GM18873 (cell line): ENCODE results near the gene RGPD8.
"Not testable (repeated sequence)": the region's sequence is repeated elsewhere in the genome, so short reads cannot be mapped to it uniquely, and the experiment has no call there.

Source experiments
- ATAC-seq: cut with Tn5 transposase; IDR thresholded peaks from one replicate; pipeline ENCODE4 v1.9.1; 2021; ENCODE audit warnings: mild to moderate bottlenecking, moderate library complexity, moderate number of reproducible peaks; ENCODE audit not compliant: unreplicated experiment, low FRiP score

The RGPD8 gene

GRCh38 chr2:112433480-112433879, at the start of gene RGPD8:
RGPD8 (minus strand) TSS chr2:112433645; CDS start chr2:112433453, 192 bp downstream.
- ATAC-seq, result peak; percentile 95

DNA sequence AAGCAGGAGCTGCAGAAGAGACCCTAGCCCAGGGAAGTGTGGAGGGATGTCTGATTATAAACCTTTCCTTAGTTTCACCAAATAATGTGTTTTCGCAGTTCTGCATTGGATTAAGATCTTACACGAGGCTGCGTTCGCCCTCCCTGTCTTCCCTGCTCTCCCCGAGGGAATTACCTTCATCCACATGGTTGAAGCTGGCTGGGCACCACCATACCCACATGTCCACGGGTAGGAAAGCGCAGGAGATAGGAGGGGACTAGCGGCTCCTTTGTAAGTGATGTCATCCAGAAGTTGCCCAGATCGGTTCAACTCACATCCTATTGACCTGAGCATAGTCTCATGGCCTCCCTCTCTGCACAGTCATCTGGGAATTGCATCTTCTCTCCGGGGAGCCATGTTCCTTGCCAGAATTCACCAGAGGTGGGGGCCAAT, 49.6 kb upstream of the RGPD8 start:
- no peak for ATAC-seq

GRCh38 chr2:112482309-112483041, 49.0 kb upstream of the RGPD8 start:
- ATAC-seq, result peak; percentile 27

DNA sequence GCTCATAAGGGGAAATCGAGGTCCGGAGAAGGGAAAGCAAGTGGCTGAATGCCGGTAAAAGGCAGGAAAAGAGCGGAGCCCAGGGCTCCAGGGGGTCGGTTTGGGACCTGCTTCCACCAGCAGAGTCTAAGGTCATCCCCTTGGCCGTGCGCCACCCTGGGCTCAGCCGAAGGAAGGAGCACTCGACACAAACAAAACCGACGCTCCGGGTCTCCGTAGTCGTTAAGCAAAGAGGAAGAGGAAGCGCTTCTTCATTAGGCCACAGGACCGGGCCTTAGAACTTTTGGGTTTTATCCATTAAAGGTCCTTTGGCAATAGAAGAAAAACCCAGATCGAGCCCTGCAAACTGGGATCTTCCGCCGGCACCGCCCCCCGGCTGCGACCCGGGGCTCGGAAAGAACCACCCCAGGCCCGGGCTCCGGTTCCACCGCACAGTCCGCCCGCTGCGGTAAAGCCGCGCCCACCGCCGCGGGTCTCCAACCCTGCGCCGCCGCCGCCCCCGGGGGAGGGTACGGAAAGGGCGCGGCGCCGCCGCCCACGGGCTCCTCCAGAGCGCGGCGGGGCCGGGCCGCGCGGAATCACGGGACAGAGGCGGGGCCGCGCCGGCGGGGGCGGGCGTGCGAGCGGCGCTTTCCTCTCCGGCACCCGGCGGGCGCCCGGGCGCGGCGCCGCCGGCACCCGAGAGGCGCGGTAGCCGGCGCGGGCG, 48.2 kb upstream of the RGPD8 start, which contains the start of gene TTL:
TTL (plus strand) TSS at position 629 of the 706 bp plus-strand sequence. CDS start 189 bp downstream, outside the sequence.
- ATAC-seq, result peak; percentile 38

DNA sequence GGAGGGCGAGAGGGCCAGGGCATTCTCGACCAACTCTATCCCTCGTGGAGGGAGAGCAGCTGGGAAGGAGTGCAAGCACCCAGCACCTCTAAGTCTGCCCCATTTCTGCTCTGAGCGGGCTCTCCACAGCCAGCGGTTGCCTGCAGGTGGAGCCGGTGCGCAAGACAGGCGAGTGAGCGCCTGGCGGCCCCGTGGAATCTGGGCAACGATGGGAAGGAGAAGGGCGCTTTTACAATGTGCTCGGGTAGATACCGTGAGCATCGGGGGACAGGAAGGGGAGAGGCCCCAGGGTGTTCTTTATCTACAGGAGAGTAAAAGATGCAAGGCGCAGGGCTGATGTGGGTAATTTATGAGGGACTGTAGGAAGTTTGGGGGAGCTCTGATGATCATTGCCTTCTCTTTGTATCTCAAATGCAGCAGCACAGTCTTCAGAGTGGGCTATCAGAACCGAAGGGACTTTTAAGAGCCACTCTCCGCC, 47.6 kb upstream of the RGPD8 start:
- peak; percentile 53 for ATAC-seq

- no peak for ATAC-seq
Measured at GRCh38 chr2:112480530-112481049, 47.1 kb upstream of the RGPD8 start.

DNA sequence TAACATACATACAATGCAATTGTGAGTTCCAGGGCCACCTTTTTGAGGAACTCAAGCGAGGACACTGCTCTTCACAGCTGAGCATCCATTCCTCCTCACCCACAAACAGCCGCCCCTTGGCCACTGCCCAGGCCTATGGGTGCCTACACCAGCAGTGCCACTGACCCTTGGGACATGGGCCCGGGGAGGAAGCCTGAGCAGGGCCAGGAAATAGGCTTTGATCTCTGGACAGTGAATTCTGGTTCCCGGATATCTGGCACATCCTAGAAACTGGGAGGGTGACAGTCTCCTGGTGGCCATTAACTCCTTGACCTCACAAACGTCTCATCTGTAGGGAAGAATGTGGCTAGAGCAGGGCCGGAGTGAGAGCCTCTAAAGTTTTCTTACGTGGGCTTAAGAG, 43.0 kb upstream of the RGPD8 start:
- no peak for ATAC-seq

DNA sequence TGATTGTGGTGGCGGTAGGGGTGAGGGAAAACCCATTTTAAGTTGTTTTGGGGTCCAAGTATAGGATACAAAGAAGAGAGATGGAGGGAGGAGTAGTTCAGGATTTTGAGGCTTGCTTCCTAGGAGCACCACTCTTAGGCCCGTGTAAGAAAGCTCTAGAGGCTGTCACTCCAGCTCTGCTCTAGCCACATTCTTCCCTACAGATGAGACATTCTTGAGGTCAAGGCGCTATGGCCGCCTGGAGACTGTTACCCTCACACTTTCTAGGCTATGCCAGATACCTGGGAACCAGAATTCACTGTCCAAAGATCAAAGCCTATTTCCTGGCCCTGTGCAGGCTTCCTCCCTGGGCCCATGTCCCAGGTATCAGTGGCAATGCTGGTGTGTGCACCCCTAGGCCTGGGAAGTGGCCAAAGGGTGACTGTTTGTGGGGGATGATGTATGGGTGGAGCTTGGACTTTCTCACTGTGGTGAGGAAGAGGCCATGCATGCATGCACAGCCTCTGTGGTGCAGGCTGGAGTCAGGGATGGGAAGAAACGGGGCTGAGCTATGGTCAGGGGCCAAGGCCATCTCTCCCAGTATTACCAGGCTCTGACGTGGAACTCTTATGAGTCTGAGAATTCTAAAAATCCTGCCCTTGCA, 41.5 kb upstream of the RGPD8 start:
- ATAC-seq, result no peak

DNA sequence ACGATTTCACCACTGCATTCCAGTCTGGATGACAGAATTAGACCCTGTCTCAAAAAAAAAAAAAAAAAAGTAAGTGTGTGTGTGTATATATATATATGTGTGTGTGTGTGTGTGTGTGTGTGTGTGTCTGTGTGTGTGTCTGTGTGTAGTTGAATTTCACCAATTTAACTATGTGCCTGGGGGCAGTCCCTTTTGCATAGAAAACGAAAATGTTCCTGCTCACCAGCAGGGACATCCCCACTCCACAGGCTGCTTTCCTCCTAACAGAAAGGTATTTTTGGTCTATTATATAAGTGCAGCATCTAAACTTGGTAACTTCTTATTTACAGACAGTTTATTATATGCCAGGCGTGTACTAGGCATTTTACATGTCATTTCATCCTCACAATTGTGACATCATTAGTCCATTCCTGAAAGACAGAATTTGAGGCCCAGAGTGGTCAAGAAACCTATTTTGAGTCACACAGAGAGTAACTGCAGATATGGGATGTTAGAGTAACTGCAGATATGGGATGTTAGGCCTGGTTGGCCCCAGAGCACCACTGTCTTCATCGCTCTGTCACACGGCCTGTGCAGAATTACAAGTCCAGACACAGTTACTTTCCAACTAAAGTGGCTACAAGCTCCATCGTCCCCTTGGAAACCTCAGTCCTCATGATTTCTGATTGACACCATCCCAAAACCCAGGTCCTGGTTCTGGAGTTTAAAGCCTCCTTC, 39.3 kb upstream of the RGPD8 start:
- no peak for ATAC-seq

GRCh38 chr2:112465382-112465781, 31.9 kb upstream of the RGPD8 start:
- no peak for ATAC-seq

- no peak for ATAC-seq
Measured at GRCh38 chr2:112463256-112463655, 29.8 kb upstream of the RGPD8 start.

GRCh38 chr2:112462178-112462577, 28.7 kb upstream of the RGPD8 start:
- ATAC-seq, result no peak

GRCh38 chr2:112459372-112459771, 25.9 kb upstream of the RGPD8 start:
- ATAC-seq, result no peak

DNA sequence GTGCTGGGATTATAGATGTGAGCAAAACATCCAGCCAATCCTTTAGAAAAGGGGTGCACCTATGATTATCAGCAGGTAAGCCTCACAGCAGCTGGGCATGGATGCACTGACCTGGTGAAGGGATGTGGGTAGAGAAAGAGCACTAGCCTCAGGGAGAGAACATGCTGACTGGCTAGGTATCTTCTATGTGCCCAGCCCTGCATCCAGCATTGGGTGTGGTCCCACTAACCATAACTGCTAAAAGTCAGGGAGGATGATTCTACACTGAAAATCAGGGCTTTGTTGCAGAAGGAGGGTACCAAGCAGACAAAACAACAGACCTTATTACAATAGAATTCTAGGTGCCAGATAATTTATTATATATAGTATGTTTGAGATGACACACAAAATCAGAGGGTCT, 21.1 kb upstream of the RGPD8 start:
- ATAC-seq, result no peak

- ATAC-seq, result no peak
Measured at GRCh38 chr2:112451317-112451716, 17.9 kb upstream of the RGPD8 start.

DNA sequence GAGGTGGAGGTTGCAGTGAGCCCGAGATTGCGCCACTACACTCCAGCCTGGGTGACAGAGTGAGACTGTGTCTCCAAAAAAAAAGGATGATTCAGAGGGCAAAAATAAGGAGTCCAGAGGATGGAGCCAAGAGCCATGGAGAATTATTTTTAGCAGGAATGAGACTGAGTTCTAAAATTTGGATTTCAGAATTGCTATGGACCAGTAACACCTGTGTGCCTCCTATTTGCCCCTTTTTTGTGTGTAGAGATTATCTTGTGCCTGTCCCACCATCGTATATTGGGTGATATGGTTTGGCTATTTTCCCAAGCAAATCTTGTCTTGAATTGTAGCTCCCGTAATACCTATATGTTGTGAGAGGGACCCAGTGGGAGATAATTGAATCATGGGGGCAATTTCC, 16.4 kb upstream of the RGPD8 start:
- ATAC-seq, result no peak

DNA sequence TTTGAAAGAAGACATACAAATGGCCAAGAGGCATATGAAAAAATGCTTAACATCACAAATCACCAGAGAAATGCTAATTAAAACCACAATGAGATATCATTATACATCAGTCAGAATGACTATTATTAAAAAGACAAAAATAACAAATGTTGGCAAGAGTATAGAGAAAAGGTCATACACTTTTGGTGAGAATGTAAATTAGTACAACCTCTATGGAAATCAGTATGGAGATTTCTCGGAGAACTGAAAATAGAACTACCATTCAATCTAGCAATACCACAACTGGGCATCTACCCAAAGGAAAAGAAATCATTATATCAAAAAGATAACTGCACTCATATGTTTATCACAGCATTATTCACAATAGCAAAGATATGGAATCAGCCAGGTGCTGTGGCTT, 10.8 kb upstream of the RGPD8 start:
- not testable (repeated sequence) for ATAC-seq

DNA sequence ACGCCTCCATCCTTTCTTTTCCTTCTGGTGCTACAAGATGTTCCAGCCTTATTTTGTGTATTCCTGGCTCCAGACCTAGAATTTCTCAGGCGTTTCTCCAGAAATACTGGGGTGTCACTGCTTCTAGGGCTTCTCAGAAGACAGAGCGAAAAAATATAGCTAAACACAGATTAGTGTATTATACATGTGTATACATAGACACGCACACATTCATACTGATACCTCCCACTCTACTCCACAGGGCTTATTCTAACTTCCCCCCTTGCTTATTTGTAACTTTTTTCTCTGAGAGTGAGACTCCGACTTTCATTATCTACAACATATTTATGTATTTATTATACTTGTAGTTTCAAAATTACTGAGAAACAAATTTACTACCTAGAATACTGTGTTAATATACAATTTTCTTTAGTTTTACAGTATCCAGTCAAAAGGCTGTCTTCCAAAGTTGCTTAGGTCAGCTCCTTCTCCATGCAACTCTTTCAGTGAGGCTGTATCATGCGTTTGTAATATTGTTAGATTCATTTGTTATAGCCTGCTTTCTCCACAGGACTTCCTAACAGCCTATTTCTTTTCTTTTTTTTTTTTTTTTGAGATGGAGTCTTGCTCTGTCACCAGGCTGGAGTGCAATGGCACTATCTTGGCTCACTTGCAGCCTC, 5.3 kb upstream of the RGPD8 start:
- ATAC-seq, result not testable (repeated sequence)

DNA sequence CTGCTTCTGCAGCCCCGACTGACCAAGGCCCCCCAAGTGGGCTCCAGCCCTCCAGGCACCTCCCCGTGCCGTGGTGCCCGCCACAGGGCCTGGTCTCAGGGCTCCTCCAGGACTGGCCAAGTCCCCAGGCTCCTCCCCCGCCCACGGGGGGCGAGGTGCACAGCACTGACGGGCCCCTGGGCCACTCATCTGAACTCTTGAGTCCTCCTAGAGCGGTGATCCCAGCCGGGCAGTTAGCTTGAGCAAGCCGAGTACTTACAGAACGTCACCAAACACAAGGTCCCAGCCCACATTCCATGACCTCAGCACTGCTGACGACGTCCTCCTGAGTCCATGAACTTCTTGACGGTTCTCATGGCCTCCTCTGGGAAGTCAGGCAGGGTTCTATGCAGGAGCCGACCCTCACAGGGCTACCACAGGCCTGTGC, 4.0 kb upstream of the RGPD8 start:
- not testable (repeated sequence) for ATAC-seq

- not testable (repeated sequence) for ATAC-seq
Measured at GRCh38 chr2:112436993-112437392, 3.5 kb upstream of the RGPD8 start.
